Putamen (tissue), 1 donor: Measurements from ENCODE around the gene PRR20G.

Source experiments
- DNase-seq: peaks from one replicate; pipeline ENCODE4 v3.0.0-alpha.2; 2016; ENCODE audit warnings: low spot score

PRR20G gene

DNA sequence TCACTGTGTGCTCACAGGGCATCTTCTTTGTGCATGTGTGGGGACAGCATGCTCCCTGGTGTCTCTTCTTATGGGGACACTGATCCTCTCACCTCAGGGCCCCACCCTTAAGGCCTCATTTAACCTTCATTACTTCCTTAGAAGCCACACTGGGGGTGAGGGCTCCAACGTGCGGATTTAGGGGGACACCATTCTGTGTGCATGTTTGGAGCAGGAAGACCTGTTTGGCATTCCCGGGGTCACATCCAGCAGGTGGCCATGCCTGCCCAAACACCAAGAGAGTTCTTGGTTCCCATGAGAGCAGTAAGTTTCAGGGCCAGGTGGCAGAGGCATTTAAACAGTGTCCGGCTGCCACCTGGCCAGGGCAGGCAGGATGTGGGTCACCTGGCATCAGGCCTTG is 24.8 kb downstream of the PRR20G start:
- DNase-seq = no peak

GRCh38 chr3:127262533-127262932 is 25.3 kb downstream of the PRR20G start:
- DNase-seq = no peak

DNA sequence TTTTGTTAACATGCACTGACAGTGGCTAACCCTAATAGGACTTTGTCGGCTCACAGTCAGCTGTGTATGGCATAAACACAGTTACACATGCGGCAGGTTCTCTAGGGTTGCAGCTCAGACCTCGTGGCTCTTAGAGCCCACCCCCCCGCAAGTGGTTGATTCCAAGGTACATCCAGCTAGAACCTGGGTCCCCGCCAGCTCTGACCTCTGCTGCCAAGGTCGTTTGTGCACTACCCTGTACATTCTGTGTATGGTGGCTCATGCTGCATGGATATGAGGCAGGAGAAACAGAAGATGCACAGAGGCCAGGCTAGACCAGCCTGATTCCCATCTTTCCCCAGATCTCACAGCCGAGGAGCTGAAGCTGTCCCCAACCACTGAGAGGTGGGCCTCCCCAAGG is 25.9 kb downstream of the PRR20G start:
- DNase-seq = no peak

DNA sequence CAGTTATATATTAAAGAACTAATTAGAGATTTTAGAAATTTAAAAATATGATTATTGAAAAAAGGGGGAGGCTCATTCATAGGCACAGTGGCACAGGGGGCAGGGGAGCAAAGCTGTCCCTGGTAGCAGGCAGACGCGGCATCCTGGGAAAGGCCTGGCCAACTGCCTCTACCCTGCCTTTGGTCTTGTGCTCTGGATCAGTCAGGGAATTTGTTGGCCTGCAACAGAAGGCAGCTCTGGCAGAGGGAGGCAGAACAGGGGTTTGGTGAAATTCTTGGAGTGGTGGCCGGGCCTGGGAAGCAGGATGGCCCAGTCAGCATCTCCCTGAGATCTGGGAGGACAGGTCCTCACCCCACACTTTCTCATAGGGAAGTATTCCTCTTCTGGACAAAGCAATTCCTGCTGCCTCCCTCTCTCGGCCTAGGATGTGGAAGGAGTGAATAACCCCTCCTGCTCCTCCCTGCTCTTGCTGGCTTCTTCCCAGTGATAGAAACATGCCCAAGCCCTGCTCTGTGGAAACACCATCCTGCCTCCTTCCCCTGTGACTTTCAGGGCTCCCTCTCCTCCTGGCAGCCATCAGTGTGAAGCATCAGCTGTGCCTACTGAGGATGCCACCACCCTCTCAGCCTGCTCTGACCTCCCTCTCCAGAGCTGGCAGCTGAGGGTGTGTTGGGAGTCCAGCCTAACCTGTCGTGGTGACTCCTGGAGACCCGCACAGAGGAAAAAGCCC is 26.9 kb downstream of the PRR20G start:
- no peak for DNase-seq

DNA sequence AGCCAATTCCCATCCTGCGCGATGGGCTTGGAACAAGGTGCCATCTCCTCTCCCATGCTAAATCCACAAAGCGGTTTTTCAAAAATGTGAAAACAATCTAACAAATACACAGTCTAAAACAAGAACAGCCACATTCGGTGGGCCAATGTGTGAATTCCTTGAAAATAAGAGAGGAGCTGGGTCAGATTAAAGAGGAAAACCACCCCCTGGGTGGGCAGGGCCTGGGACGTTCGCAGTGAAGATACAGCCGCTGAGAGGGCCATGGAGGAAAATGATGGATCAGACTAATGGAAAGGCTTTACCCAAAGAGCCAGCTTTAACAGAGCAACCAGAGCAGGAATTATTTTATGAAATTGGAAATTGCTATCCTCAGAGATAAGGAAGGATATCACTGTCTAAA is 27.4 kb downstream of the PRR20G start:
- DNase-seq = no peak

GRCh38 chr3:127259882-127260281 is 28.0 kb downstream of the PRR20G start:
- no peak for DNase-seq

- DNase-seq = no peak
These were observed 29.1 kb downstream of the PRR20G start for GRCh38 chr3:127258733-127259132.

DNA sequence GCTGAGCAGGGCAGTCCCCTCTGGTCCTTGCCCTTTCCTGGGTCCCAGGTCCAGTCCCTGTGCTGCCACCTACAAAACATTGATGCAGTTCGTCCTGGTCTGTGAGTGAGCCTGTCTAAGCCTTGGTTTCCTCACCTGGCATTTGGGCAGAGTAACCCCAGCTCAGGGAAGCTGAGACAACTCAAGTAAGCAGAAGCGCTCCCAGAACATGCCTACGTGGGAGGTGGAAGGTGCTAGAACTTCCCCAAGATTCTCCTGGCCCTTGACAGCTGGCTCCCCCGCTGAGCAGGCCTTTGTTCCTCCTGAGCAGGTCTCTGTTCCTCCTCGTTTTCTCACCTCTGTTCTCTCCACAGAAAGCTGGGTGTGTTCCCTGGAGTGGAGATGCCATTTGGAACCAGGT is 30.5 kb downstream of the PRR20G start:
- DNase-seq = no peak

- DNase-seq = no peak
These were observed 31.0 kb downstream of the PRR20G start for GRCh38 chr3:127256733-127257271.

GRCh38 chr3:127256138-127256537 is 31.7 kb downstream of the PRR20G start:
- DNase-seq = no peak

DNA sequence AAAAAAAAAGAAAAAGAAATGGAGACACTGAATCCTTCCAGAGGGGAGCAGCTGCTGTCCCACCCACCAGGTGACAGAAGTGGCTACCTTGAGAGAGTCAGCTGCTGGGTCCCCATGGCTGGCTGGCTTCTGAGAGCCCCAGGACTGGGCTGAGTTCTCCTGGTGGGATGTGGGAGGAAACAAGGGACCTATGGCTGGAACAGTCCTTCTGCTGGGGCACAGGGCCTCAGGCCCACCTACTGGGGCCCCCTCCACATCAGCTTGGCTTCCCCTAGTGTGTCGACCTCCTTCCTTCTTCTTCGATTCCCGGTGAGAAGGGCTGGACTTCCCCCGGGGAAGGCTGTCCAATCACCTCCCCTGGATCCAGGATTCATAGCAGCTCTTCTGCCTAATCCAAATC is 32.3 kb downstream of the PRR20G start:
- no peak for DNase-seq

DNA sequence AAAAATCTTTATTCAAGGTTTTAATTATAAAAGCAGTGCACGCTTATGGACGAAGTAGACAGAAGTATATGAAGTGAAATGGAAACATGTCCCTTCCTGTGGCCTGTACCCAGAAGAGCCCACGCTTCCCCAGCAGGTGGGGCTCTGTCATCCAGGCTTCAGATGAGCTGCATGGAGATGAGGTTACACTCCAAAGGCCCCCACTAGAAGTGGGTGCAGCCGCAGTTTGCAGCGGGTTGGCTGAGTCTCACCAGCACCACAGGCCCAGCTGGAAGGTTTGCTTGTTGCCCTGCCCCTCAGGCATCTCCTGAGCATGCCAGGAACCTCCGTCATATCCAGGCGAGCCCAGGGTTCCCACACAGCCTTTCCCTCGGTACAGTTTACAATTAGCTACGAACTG is 33.1 kb downstream of the PRR20G start:
- DNase-seq = no peak

GRCh38 chr3:127254033-127254644 is 33.7 kb downstream of the PRR20G start:
- DNase-seq = no peak

DNA sequence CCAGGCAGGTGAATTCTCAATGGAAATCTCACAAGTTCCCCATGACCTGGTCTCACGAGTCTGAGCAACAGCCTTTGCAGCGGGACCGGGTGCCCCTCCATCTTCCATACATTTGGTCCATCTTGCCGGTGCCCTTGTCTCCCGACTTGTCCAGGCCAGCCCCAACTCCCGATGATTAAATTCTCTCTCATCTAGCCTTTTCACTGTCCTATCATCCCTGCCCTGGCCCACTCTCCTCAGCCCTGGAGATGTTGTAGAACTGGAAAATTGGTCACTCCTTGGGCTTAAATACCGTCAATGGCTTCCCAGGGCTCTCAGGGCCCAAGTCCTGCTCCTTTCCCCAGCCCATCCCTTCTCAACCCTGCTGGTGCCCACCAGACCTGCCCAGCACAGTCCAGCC is 34.4 kb downstream of the PRR20G start:
- DNase-seq = no peak

- no peak for DNase-seq
These were observed 35.4 kb downstream of the PRR20G start for GRCh38 chr3:127252446-127252845.

DNA sequence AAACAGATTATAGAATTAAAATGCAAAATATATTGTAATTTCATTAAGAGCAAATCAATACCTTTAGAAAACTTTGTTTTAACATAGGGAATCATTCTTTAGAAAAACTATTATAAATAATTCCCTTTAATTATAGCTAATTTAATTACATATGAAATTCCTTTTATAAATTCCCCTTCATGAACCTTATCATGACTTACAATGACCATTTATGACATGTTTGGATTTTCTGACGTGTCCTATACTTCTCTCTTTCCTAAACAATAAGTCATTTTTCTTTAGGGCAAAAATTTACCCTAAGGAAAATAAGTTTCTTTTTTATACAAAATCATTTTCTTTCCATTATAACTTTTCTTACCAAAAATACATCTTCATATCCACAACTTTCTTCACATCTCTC is 37.8 kb downstream of the PRR20G start:
- no peak for DNase-seq

DNA sequence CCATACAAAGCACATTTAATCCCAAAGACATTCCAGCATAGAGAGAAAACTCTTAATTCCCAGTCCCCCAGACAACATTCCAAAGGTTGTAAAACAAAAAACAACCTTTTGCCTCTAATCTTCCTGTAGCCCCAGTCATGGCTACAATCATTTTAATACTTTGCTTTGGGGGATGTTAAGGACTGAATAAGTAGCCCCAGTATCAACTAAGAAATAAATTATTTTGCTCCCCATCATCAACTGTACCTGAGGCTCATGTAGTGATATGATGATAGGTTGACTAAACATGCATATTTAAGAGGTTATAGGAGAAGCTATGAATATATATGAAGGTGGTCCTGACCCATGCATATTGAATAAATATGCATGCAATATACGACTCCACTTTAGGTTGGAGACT is 40.6 kb downstream of the PRR20G start:
- no peak for DNase-seq

- DNase-seq = no peak
These were observed 49.2 kb downstream of the PRR20G start for GRCh38 chr3:127238602-127239001.

DNA sequence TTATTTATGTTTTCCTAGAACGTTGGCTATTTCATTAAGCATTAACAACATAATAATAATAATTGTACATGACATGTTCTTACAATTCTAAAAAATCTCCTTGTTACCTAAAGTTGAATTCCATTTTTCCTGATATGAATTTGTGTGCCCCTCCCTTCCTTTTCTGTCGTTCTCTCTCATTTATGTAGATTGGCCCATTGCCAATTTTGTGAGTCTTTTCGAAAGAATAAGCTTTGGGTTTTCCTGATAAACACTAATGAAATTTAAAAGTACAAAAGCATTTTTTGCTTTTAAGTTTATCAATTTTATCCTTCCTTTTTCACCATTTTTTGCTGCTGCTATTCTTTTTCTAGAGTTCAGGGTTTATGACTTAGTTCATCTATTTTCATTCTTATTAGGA is 50.0 kb downstream of the PRR20G start:
- no peak for DNase-seq

- no peak for DNase-seq
These were observed 52.1 kb downstream of the PRR20G start for GRCh38 chr3:127235706-127236105.

DNA sequence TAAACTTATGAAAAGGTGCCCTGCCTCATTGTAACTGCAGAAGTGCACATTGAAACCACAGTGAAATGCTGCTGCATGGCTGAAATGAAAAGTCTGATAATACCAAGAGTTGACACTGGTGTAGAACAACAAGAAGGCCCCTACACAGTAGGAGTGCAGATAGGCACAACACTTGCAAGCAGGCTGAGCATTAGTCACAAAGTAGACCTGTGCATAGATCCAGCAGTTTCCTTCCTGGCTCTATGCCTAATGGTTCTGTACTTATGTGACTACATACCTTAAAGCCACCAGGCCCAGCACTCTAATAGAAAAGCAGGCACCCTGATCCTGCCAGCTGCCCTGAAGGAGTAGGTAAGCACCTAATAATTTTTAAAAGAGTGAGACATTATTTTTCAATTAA is 53.1 kb downstream of the PRR20G start:
- DNase-seq = no peak
